ENCODE measurements around the gene TSC22D1. TPM values are rescaled to one million over a fixed set of nuclear protein-coding genes. Genes with fewer than 3 reads are reported as not detected.

The TSC22D1 gene
- total RNA-seq, 1 donor, result 173 TPM

DNA sequence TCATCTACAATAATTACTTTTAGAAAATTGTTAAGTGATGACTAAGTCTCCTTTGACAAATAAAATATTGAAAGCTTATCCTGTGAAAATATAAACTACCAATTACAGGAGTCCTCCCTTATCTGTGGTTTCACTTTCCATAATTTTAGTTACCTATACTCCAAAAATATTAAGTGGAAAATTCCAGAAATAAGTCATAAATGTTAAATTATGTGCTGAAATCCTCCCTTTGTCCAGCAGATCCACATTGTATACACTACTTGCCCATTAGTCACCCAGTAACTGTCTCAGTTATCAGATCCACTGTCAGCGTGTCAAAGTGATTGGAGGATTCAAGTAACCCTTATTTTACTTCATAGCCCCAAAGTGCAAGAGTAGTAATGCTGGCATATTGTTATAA, 104.4 kb downstream of the TSC22D1 start:
- no peak overlapping the region for H3K4me3 ChIP-seq (ENCODE audit: insufficient read depth, low read length)
- H3K4me2 ChIP-seq (ENCODE audit: insufficient read depth, low read length), result peak overlapping the region; percentile 68

GRCh38 chr13:44470638-44471562, 105.2 kb downstream of the TSC22D1 start:
- no peaks in the 10 kb centered on the region for H3K27me3 ChIP-seq (ENCODE audit: insufficient read depth, low read length)
- no peaks in the 10 kb centered on the region for H3K9me3 ChIP-seq (ENCODE audit: low read depth, low read length)
- peaks cover 6% of the 10 kb centered on the region for H3K36me3 ChIP-seq (ENCODE audit: insufficient read depth, low read length)
- peak overlapping the region; percentile 68 for H3K4me2 ChIP-seq (ENCODE audit: insufficient read depth, low read length)
- no peak for DNase-seq (ENCODE audit: insufficient read length, low spot score, missing footprints)
- H3K4me3 ChIP-seq (ENCODE audit: insufficient read depth, low read length), result no peak overlapping the region
- H4K20me1 ChIP-seq (ENCODE audit: insufficient read depth, low read length), result peaks cover 29% of the 10 kb centered on the region
- H3K79me2 ChIP-seq (ENCODE audit: insufficient read depth, low read length), result peaks cover 70% of the 10 kb centered on the region
- H2AFZ ChIP-seq (ENCODE audit: low read length), result no peak overlapping the region
- H3K4me1 ChIP-seq (ENCODE audit: insufficient read depth, low read length), result peaks cover 33% of the 10 kb centered on the region
- H3K27ac ChIP-seq (ENCODE audit: low read depth, low read length), result peak overlapping the region; percentile 62
- TF ChIP-seq CTCF (IDR thresholded peaks at IDR 0.05; ENCODE audit: extremely low read depth, low read depth, low read length), result peak; percentile 42

More for the DNA sequence above, 104.4 kb downstream of the TSC22D1 start:
- H3K27me3 ChIP-seq (ENCODE audit: insufficient read depth, low read length), result no peaks in the 10 kb centered on the region
- peaks cover 33% of the 10 kb centered on the region for H3K4me1 ChIP-seq (ENCODE audit: insufficient read depth, low read length)
- H2AFZ ChIP-seq (ENCODE audit: low read length), result no peak overlapping the region
- H3K36me3 ChIP-seq (ENCODE audit: insufficient read depth, low read length), result peaks cover 6% of the 10 kb centered on the region
- H3K9me3 ChIP-seq (ENCODE audit: low read depth, low read length), result no peaks in the 10 kb centered on the region
- peak overlapping the region; percentile 62 for H3K27ac ChIP-seq (ENCODE audit: low read depth, low read length)
- peaks cover 62% of the 10 kb centered on the region for H3K79me2 ChIP-seq (ENCODE audit: insufficient read depth, low read length)
- no peak for TF ChIP-seq CTCF (IDR thresholded peaks at IDR 0.05; ENCODE audit: extremely low read depth, low read depth, low read length)
- peaks cover 26% of the 10 kb centered on the region for H4K20me1 ChIP-seq (ENCODE audit: insufficient read depth, low read length)
- no peak for DNase-seq (ENCODE audit: insufficient read length, low spot score, missing footprints)

GRCh38 chr13:44468874-44469273, 107.3 kb downstream of the TSC22D1 start:
- no peaks in the 10 kb centered on the region for H3K9me3 ChIP-seq (ENCODE audit: low read depth, low read length)
- H3K4me3 ChIP-seq (ENCODE audit: insufficient read depth, low read length), result no peak overlapping the region
- H2AFZ ChIP-seq (ENCODE audit: low read length), result no peak overlapping the region
- H4K20me1 ChIP-seq (ENCODE audit: insufficient read depth, low read length), result peaks cover 32% of the 10 kb centered on the region
- no peaks in the 10 kb centered on the region for H3K27me3 ChIP-seq (ENCODE audit: insufficient read depth, low read length)
- TF ChIP-seq CTCF (IDR thresholded peaks at IDR 0.05; ENCODE audit: extremely low read depth, low read depth, low read length), result no peak
- peaks cover 66% of the 10 kb centered on the region for H3K79me2 ChIP-seq (ENCODE audit: insufficient read depth, low read length)
- DNase-seq (ENCODE audit: insufficient read length, low spot score, missing footprints), result no peak
- H3K4me1 ChIP-seq (ENCODE audit: insufficient read depth, low read length), result peaks cover 24% of the 10 kb centered on the region
- no peak overlapping the region for H3K27ac ChIP-seq (ENCODE audit: low read depth, low read length)
- H3K4me2 ChIP-seq (ENCODE audit: insufficient read depth, low read length), result no peak overlapping the region
- H3K36me3 ChIP-seq (ENCODE audit: insufficient read depth, low read length), result peaks cover 6% of the 10 kb centered on the region

- no peak for TF ChIP-seq CTCF (IDR thresholded peaks at IDR 0.05; ENCODE audit: extremely low read depth, low read depth, low read length)
- DNase-seq (ENCODE audit: insufficient read length, low spot score, missing footprints), result no peak
- H3K79me2 ChIP-seq (ENCODE audit: insufficient read depth, low read length), result peaks cover 87% of the 10 kb centered on the region
- H3K27ac ChIP-seq (ENCODE audit: low read depth, low read length), result no peak overlapping the region
- no peak overlapping the region for H3K4me2 ChIP-seq (ENCODE audit: insufficient read depth, low read length)
- peaks cover 42% of the 10 kb centered on the region for H4K20me1 ChIP-seq (ENCODE audit: insufficient read depth, low read length)
- no peak overlapping the region for H2AFZ ChIP-seq (ENCODE audit: low read length)
- no peak overlapping the region for H3K4me3 ChIP-seq (ENCODE audit: insufficient read depth, low read length)
- no peaks in the 10 kb centered on the region for H3K36me3 ChIP-seq (ENCODE audit: insufficient read depth, low read length)
- no peaks in the 10 kb centered on the region for H3K9me3 ChIP-seq (ENCODE audit: low read depth, low read length)
- H3K4me1 ChIP-seq (ENCODE audit: insufficient read depth, low read length), result no peaks in the 10 kb centered on the region
- no peaks in the 10 kb centered on the region for H3K27me3 ChIP-seq (ENCODE audit: insufficient read depth, low read length)
These were observed 110.8 kb downstream of the TSC22D1 start for GRCh38 chr13:44465318-44465717.
